Duodenal mucosa (tissue), 2 donors: ENCODE measurements around the gene ATP11A.
A peak's percentile ranks its signal among the peaks of the same experiment; 100 is the strongest.

Experiments
- H3K27ac ChIP-seq: one replicate; pipeline ENCODE4 v1.7.0; 2013; ENCODE audit warnings: low read depth, low read length
- H3K27me3 ChIP-seq, 2 donors: one replicate each; pipeline ENCODE4 v1.7.0; 2013; ENCODE audit warnings: low read length in 2 of 2, control low read depth in 1 of 2; ENCODE audit not compliant: insufficient read depth in 2 of 2, control insufficient read depth in 1 of 2
- H3K36me3 ChIP-seq, 2 donors: one replicate each; pipeline ENCODE4 v1.7.0; 2013; ENCODE audit warnings: low read length in 2 of 2, control low read depth in 1 of 2; ENCODE audit not compliant: insufficient read depth in 2 of 2, control insufficient read depth in 1 of 2
- H3K4me1 ChIP-seq, 2 donors: one replicate each; pipeline ENCODE4 v1.7.0; 2013; ENCODE audit warnings: low read length in 2 of 2, control low read depth in 1 of 2; ENCODE audit not compliant: insufficient read depth in 2 of 2, control insufficient read depth in 1 of 2
- H3K4me3 ChIP-seq, 2 donors: one replicate each; pipeline ENCODE4 v1.7.0; 2013; ENCODE audit warnings: low read length in 2 of 2, low read depth in 1 of 2
- H3K9ac ChIP-seq, 2 donors: one replicate each; pipeline ENCODE4 v1.7.0; 2013; ENCODE audit warnings: low read length in 2 of 2, low read depth in 1 of 2
- H3K9me3 ChIP-seq, 2 donors: one replicate each; pipeline ENCODE4 v1.7.0; 2013; ENCODE audit warnings: low read length in 2 of 2, control low read depth in 1 of 2; ENCODE audit not compliant: control insufficient read depth in 1 of 2

ATP11A gene

DNA sequence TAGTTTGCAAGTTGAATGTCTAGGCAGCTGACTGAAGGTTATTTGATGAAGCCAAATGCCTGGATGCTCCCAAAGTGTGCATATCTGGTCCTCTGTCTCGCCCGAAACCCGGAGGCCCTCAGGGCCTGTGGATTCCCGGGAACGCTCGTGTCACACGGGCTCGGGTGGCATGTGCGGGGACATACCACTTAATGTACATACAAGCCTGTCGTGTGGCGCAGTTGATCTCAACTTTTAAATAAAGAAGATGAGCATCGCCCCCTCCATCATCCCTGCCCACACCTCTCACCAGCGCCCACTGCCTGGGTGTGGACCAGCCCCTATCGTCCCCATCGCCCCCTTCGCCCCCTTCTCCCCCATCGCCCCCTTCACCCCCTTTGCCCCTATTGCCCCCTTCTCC lies 33.9 kb downstream of the ATP11A start:
- H3K36me3 ChIP-seq, result peaks cover 0 to 3% of the 10 kb centered on the region in 2 donors
- H3K9ac ChIP-seq, result no peak overlapping the region
- peaks cover 28 to 48% of the 10 kb centered on the region in 2 donors for H3K4me1 ChIP-seq
- H3K27ac ChIP-seq, result no peak overlapping the region
- no peaks in the 10 kb centered on the region for H3K9me3 ChIP-seq
- H3K4me3 ChIP-seq, result no peak overlapping the region
- no peaks in the 10 kb centered on the region for H3K27me3 ChIP-seq

DNA sequence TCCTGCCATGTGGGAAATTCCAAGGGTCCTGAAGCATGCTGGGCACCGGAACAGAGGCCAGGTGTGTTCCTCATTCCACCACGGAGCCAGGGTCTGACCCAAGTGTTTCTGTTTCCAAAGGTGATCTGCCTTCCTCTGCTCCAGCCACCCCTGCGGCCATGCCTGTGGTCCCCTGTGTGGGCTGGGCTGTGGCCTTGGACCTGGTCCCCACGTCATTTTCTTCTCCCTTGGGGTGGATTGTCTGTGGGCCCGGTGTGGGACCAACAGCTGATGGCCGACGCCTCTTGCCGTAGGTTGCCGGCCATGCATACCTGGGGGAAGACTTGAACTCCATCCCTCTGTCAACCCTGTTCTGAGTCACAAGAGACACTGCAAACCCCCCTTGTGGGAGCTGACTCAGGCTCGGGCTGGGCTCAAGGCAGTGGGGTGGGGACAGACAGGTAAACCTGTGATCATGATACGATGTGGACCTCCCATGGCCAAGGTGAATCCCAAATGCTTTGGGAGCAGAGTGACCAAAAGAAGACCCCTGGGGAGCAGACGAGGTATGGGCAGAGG lies 35.0 kb downstream of the ATP11A start:
- Histone ChIP-seq H3K27me3 (no peaks in the 10 kb centered on the region), H3K4me3 (no peak overlapping the region), H3K9me3 (no peaks in the 10 kb centered on the region), H3K36me3 (peaks cover 0 to 3% of the 10 kb centered on the region in 2 donors), H3K9ac (no peak overlapping the region), H3K4me1 (peaks cover 28 to 42% of the 10 kb centered on the region in 2 donors), H3K27ac (no peak overlapping the region)

DNA sequence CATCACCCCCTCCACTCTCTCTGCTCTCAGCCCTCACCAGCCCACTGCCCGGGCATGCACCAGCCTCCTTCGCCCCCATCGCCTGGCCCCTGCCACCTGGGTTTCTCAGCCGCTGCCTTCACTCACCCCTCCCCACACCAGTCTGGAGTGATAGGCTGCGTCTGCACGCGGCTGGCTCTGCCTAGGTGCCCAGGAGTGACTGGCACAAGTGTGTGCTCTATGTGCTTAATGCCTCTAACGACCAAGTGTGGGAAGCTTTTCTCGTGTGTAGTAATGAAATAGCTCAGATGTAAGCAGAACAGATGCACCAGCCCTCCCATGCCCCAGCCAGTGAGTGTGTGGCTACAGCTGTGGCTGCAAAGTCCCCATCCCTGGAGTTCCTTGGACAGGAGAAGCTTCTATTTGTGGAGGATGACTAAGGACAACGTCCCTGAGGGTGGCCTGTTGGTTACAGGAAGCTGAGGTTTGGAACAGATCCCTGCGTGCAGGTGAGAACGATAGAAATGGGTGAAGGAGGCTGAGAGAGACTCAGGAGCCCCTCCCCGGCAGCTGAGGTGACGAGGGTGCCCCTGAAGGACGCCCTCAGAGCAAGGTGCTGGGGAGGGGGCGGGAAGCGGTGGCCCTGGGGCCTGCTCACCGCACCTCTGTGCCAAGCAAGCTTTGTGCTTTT lies 35.6 kb downstream of the ATP11A start:
- Histone ChIP-seq H3K4me3 (no peak overlapping the region), H3K9me3 (no peaks in the 10 kb centered on the region), H3K27ac (no peak overlapping the region), H3K36me3 (peaks cover 0 to 3% of the 10 kb centered on the region in 2 donors), H3K4me1 (peaks cover 28 to 36% of the 10 kb centered on the region in 2 donors), H3K27me3 (no peaks in the 10 kb centered on the region), H3K9ac (no peak overlapping the region)

DNA sequence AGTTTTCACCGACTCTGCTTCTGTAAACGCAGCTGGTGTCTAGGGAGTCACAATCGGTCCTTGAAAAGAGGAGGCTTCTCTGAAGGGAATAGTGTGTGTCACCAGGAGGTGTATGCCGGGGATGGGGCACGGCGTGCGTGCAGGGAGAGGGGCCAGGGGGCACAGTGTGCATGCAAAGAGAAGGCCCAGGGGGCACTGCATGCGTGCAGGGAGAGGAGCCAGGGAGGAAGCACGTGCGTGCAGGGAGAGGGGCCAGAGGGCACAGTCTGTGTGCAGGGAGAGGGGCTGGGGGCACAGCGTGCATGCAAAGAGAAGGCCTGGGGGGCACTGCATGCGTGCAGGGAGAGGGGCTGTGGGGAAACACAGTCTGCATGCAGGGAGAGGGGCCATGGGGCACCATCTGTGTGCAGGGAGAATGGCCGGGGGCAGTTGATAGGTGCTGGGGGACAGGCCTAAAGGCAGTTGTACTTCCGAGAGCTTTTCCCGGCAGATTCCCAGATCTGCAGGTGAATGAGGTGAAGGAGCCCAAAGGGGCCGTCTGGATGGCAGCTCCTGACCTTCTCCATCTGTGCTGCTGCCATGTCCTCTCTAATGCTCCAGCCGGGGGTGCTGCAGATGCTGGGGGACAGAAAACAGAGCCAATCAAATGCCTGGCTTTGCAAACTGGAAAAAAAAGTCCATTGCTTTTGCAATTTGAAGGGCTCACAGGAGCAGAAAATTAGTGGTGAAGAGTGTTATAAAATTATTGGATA lies 36.4 kb downstream of the ATP11A start:
- Histone ChIP-seq H3K27ac (no peak overlapping the region), H3K36me3 (peaks cover 0 to 3% of the 10 kb centered on the region in 2 donors), H3K27me3 (no peaks in the 10 kb centered on the region), H3K9me3 (no peaks in the 10 kb centered on the region), H3K4me1 (peaks cover 23 to 29% of the 10 kb centered on the region in 2 donors), H3K4me3 (no peak overlapping the region), H3K9ac (no peak overlapping the region)

DNA sequence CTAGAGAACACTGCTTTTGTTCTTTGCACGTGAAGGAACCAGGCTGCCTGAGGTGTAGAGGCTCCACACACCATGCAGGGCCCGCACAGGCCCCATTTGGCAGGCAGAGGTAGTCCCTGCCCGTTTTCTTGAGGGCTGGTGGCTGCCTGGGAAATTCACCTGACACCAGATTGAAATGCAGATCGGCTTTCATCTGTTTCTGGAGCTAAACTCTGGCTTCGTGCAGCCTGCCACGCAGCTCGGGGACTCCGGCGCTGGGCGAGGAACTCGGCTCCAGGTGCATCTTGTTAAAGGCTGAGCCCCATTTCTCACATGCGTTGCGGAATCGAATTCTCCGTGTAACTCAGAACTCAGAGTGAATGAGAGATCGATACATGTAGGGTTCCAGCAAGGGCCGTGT lies 37.7 kb downstream of the ATP11A start:
- peaks cover 14 to 17% of the 10 kb centered on the region in 2 donors for H3K4me1 ChIP-seq
- H3K4me3 ChIP-seq, result no peak overlapping the region
- peaks cover 0 to 3% of the 10 kb centered on the region in 2 donors for H3K36me3 ChIP-seq
- H3K9ac ChIP-seq, result no peak overlapping the region
- H3K9me3 ChIP-seq, result no peaks in the 10 kb centered on the region
- H3K27me3 ChIP-seq, result no peaks in the 10 kb centered on the region
- no peak overlapping the region for H3K27ac ChIP-seq

DNA sequence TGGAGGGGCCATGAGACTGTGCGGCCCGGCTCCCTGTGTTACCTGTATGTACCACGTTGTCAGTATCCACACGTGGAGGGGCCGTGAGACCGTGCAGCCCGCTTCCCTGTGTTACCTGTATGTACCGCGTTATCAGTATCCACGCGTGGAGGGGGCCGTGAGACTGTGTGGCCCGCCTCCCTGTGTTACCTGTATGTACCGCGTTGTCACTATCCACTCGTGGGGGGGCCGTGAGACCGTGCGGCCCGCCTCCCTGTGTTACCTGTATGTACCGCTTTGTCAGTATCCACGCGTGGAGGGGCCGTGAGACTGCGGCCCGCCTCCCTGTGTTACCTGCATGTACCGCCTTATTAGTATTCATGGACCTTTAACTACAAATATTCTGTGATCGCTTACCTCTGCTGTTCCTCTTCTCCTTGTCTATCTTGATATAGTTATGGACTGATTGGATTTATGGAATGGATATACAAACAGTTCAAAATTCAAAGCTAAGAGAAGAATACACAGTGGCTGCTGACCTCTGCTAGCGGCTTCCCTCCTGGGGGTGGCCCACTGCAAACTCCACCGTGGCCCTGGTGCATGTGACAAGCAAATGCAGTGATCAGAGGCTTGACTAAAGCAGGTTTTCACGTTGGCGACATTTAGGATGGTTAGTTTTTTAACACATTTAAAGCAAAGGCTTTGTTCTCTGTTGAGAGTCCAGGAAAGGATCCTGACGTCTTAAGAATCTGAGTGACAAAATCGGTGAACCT lies 38.7 kb downstream of the ATP11A start:
- H3K27ac ChIP-seq, result no peak overlapping the region
- no peaks in the 10 kb centered on the region for H3K9me3 ChIP-seq
- H3K9ac ChIP-seq, result no peak overlapping the region
- no peaks in the 10 kb centered on the region for H3K27me3 ChIP-seq
- H3K36me3 ChIP-seq, result peaks cover 0 to 3% of the 10 kb centered on the region in 2 donors
- peaks cover 12 to 16% of the 10 kb centered on the region in 2 donors for H3K4me1 ChIP-seq
- H3K4me3 ChIP-seq, result no peak overlapping the region

DNA sequence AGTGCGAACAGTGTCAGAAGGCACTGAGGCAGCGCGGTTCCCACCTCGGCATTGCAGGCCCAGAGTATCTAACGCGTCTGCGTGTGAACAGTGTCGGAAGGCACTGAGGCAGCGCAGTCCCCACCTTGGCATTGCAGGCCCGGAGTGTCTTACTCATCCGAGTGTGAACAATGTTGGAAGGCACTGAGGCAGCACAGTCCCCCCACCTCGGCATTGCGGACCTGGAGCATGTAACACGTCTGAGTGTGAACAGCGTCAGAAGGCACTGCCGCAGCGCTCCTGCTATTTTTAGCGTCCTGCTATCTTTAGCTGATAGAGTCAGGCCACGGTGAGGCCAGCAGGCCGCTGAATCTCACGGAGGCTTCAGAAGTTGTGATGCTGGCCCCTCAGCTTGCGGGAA lies 39.6 kb downstream of the ATP11A start:
- peaks cover 0 to 3% of the 10 kb centered on the region in 2 donors for H3K36me3 ChIP-seq

DNA sequence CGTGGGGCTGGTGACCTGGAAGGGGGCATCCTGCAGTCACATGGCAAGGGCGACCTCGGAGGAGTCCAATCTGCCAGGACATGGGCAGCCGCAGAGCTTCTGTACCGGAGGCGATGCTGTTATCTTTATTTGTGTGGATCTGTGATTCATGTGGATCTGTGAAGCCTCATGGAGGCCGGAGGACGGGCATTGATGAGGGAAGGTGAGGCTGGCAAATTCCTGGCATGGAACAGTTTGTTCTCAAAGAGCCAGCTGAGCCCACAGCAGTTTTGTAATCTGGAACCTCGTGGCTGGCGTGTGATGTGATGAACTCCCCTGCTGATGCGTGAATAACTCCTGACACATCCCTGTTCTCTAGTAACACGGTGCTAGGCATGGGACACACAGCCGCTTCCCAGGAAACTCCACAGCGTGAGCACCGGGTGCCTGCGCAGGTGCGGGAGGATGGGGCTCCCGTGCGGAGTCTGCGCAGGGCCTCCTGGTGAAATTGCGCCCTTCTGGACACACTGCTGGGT lies 40.4 kb downstream of the ATP11A start:
- H3K36me3 ChIP-seq, result peaks cover 0 to 3% of the 10 kb centered on the region in 2 donors
- no peak overlapping the region for H3K9ac ChIP-seq
- no peaks in the 10 kb centered on the region for H3K27me3 ChIP-seq
- H3K9me3 ChIP-seq, result no peaks in the 10 kb centered on the region
- H3K4me3 ChIP-seq, result no peak overlapping the region
- peaks cover 7 to 8% of the 10 kb centered on the region in 2 donors for H3K4me1 ChIP-seq
- no peak overlapping the region for H3K27ac ChIP-seq

More for the DNA sequence above, 39.6 kb downstream of the ATP11A start:
- H3K4me3 ChIP-seq, result no peak overlapping the region
- H3K27ac ChIP-seq, result no peak overlapping the region
- no peak overlapping the region for H3K9ac ChIP-seq
- H3K4me1 ChIP-seq, result peaks cover 12 to 16% of the 10 kb centered on the region in 2 donors
- H3K9me3 ChIP-seq, result no peaks in the 10 kb centered on the region
- H3K27me3 ChIP-seq, result no peaks in the 10 kb centered on the region

DNA sequence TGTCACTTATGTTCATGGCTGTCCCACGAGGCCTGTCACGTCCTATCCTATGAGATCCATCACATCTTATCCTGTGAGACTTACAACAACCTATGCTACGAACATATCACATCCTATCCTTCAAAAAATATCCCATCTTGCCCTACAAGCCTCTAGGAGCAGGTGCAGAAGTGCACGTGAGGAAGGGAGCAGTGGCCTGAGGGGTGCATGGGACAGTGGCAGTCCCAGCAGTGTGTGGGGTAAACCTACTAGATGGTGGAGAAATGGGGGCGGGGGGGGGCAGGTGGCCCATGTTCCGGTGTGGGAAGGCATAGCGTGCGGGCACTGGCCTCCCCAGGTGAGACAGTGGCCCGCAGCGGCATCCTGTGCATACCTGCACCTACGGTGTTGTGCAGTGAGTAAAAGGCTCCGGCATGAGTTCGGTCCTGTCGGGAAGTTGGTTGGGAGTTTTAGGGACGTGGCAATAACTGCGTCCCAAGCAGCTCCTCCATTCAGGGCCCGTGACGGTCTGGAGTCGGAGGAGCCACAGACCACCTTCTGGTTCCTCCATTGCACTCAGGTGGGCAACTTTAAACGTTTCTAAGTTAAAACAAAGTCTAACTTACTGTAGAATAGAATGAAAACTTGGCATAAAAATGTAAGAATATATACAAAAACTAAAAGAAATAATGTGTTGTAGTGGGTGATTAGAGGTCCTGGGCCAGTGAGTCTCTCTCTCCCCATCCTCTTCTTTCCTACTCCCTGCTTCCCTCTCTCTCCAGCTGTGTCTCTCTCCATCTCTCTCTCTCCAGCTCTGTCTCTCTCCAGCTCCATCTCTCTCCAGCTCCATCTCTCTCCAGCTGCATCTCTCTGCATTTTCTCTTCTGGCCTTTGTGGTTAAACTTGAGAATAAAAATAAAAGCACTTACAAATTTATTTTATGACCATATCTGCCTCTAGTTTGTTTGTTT lies 42.1 kb downstream of the ATP11A start:
- H3K4me1 ChIP-seq, result no peaks in the 10 kb centered on the region
- H3K27me3 ChIP-seq, result no peaks in the 10 kb centered on the region
- peak overlapping the region in 1 of 2 donors; percentile 15 for H3K9ac ChIP-seq
- no peaks in the 10 kb centered on the region for H3K9me3 ChIP-seq
- peaks cover 0 to 2% of the 10 kb centered on the region in 2 donors for H3K36me3 ChIP-seq
- H3K27ac ChIP-seq, result no peak overlapping the region
- H3K4me3 ChIP-seq, result no peak overlapping the region
